Nephron (organoid): ENCODE data around the gene GH2.
"Not testable (repeated sequence)": the region's sequence is repeated elsewhere in the genome, so short reads cannot be mapped to it uniquely, and the experiment has no call there.

Experiments used
- H3K27ac Mint-ChIP-seq, 3 experiments: 2 replicates each; pipeline ENCODE4 v1.8.0; 2020; ENCODE audit warnings: mixed read lengths in 3 of 3, mild to moderate bottlenecking in 2 of 3, moderate library complexity in 1 of 3
- H3K27me3 Mint-ChIP-seq: 2 replicates; pipeline ENCODE4 v1.8.0; 2021; ENCODE audit warnings: low read depth, mild to moderate bottlenecking, moderate library complexity, mixed read lengths
- H3K36me3 Mint-ChIP-seq: 2 replicates; pipeline ENCODE4 v1.8.0; 2020; ENCODE audit warnings: low read depth, mixed read lengths
- H3K4me1 Mint-ChIP-seq: 2 replicates; pipeline ENCODE4 v1.8.0; 2020; ENCODE audit warnings: mixed read lengths
- H3K4me3 Mint-ChIP-seq, 3 experiments: 2 replicates each; pipeline ENCODE4 v1.8.0; 2020; ENCODE audit warnings: mild to moderate bottlenecking in 3 of 3, mixed read lengths in 3 of 3, moderate library complexity in 2 of 3
- H3K9me3 Mint-ChIP-seq: 2 replicates; pipeline ENCODE4 v1.8.0; 2020; ENCODE audit warnings: mixed read lengths
- TF ChIP-seq, protein P1 (sequence below), 3 experiments: fragments of 200-600 bp; sonication (generic); IDR thresholded peaks; one replicate each; pipeline ENCODE4 v1.5.0; 2021; ENCODE audit warnings: antibody characterized with exemption in 3 of 3; ENCODE audit not compliant: unreplicated experiment in 3 of 3

GH2 gene

DNA sequence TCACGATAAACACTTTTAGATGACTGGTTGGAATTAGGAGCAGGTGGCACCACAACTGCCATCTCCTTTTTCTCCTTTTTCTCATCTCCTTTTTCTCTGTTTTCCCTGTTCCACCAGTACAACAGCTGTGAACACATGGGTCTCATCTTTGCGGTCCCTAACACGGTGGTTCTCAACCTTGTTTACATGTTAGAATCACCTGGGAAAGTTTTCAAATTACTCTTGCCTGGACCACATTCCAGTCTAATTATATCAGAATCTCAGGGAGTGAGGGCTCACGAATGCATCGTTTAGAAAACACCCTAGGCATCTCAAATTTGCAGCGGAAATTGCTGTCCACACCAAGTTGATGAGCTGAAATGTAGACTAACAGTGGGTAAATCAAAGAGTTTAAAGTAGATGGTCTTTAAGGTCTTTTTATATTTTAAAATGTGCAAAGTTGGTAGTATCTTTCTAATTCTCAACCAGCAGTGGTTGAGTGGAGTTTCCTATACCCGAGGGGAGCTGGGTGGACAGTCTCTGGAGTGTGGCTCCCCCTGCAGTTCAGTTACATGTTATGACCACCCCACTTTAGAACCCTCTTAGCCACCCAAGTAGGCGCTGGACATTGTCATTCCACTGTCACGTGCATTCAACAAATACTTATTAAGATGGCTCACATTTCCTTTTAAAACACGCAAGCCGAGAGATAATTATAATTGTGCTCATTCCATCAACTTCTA lies 10.7 kb upstream of the GH2 start:
- not testable (repeated sequence) for H3K4me1 Mint-ChIP-seq, H3K4me3 Mint-ChIP-seq, H3K27ac Mint-ChIP-seq, H3K36me3 Mint-ChIP-seq, H3K27me3 Mint-ChIP-seq, H3K9me3 Mint-ChIP-seq
- TF ChIP-seq, protein P1, sequence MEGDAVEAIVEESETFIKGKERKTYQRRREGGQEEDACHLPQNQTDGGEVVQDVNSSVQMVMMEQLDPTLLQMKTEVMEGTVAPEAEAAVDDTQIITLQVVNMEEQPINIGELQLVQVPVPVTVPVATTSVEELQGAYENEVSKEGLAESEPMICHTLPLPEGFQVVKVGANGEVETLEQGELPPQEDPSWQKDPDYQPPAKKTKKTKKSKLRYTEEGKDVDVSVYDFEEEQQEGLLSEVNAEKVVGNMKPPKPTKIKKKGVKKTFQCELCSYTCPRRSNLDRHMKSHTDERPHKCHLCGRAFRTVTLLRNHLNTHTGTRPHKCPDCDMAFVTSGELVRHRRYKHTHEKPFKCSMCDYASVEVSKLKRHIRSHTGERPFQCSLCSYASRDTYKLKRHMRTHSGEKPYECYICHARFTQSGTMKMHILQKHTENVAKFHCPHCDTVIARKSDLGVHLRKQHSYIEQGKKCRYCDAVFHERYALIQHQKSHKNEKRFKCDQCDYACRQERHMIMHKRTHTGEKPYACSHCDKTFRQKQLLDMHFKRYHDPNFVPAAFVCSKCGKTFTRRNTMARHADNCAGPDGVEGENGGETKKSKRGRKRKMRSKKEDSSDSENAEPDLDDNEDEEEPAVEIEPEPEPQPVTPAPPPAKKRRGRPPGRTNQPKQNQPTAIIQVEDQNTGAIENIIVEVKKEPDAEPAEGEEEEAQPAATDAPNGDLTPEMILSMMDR (IDR thresholded peaks at IDR 0.05; ENCODE audit: unreplicated experiment in 3 of 3) = peak in 2 of 3 experiments; percentile 7 to 14

DNA sequence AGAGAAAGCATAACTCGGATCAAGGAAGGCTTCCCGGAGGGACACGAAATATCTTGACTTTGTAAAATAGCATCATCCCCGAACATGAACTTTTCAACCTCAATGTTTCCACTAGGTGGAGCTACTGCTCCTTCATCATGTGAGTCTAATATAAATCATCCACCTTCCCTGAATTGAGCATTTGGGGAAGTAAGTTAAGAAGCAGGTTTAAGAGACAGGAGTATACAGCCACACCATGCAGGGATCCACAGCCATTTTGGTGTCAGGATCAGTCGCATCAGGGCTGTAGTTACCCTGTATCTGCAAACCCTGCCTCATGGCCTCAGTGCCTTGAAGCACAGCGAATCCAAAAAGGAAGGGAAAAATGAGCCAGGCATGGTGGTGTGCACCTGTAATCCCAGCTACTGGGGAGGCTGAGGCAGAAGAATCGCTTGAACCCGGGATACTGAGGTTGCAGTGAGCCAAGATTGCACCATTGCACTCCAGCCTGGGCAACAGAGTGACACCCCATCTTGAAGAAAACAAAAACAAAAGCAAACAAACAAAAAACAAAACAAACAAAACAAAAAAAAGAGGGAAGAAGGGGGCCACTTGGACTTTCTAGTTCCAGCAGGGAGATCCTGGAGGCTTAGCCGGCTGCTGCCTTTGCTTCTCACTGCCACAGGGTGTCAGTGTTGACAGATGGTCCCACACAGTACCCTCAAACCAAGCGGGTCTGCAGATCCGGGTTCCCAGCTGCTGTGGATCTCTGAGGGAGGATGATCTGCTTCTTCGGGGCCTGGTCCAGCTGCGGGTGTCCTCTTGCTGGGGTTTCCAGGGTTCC lies 7.5 kb upstream of the GH2 start:
- TF ChIP-seq, protein P1 (IDR thresholded peaks at IDR 0.05; ENCODE audit: unreplicated experiment in 3 of 3) = peak; percentile 37 to 48 (median 46)
- H3K9me3 Mint-ChIP-seq, H3K27me3 Mint-ChIP-seq, H3K36me3 Mint-ChIP-seq, H3K27ac Mint-ChIP-seq, H3K4me1 Mint-ChIP-seq, H3K4me3 Mint-ChIP-seq: not testable (repeated sequence)

DNA sequence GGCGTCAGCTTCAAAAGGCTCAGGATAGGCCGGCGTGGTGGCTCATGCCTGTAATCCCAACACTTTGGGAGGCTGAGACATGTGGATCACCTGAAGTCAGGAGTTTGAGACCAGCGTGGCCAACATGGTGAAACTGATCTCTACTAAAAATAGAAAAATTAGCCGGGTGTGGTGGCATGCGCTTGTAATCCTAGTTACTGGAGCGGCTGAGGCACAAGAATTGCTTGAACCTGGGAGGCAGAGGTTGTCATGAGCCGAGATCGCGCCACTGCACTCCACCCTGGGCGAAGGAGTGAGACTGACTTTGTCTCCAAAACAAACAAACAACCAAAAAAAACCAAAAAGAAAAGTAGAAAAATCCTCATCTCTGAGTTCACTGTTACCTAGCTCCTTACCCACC lies 3.4 kb upstream of the GH2 start:
- not testable (repeated sequence) for H3K27me3 Mint-ChIP-seq, H3K36me3 Mint-ChIP-seq, H3K9me3 Mint-ChIP-seq, H3K4me3 Mint-ChIP-seq, H3K4me1 Mint-ChIP-seq, H3K27ac Mint-ChIP-seq

DNA sequence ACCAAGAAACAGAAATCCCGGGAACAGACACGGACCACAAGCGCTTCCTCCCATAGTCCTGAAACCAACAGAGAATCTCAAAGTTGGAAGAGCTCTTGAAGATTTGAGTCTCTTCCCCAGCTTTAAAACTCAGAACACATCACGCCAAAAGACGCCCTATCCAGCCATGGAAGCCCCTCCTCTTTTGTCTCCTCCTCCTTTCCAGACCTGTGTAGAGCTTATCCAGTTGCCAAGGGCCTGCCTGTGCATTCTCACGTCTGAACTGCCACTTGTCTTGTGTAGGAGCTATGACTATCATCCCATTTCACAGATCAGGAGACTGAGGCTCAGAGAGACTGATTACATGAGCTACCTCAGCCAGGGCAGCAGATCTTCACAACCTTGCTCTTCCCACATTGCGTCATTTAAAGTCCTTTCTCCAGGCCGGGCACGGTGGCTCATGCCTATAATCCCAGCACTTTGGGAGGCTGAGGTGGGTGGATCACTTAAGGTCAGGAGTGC lies 932 bp upstream of the GH2 start:
- H3K4me3 Mint-ChIP-seq, H3K36me3 Mint-ChIP-seq, H3K9me3 Mint-ChIP-seq, H3K27ac Mint-ChIP-seq, H3K4me1 Mint-ChIP-seq: not testable (repeated sequence)
- H3K27me3 Mint-ChIP-seq = peaks cover 16% of the 10 kb centered on the region

GRCh38 chr17:63881337-63881736 lies 407 bp downstream of the GH2 start:
- H3K4me3 Mint-ChIP-seq, H3K9me3 Mint-ChIP-seq, H3K36me3 Mint-ChIP-seq, H3K4me1 Mint-ChIP-seq, H3K27ac Mint-ChIP-seq: not testable (repeated sequence)
- peaks cover 20% of the 10 kb centered on the region for H3K27me3 Mint-ChIP-seq

DNA sequence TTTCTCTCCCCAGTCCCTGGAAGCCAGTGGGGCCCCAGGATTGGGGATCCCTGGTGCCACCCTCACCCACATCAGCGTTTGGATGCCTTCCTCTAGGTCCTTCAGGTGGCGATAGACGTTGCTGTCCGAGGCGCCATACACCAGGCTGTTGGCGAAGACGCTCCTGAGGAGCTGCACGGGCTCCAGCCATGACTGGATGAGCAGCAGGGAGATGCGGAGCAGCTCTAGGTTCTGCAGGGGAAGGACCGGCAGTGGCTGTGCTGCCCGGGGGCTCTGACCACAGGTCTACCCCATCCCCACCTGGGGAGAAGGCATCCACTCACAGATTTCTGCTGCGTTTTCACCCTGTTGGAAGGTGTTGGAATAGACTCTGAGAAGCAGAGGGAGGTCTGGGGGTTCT lies 1.0 kb downstream of the GH2 start:
- H3K27ac Mint-ChIP-seq = no peak overlapping the region
- TF ChIP-seq, protein P1 (IDR thresholded peaks at IDR 0.05; ENCODE audit: unreplicated experiment in 3 of 3) = no peak
- no peak overlapping the region for H3K4me3 Mint-ChIP-seq
- no peaks in the 10 kb centered on the region for H3K4me1 Mint-ChIP-seq
- no peaks in the 10 kb centered on the region for H3K9me3 Mint-ChIP-seq
- H3K36me3 Mint-ChIP-seq = no peaks in the 10 kb centered on the region
- H3K27me3 Mint-ChIP-seq = peaks cover 24% of the 10 kb centered on the region

DNA sequence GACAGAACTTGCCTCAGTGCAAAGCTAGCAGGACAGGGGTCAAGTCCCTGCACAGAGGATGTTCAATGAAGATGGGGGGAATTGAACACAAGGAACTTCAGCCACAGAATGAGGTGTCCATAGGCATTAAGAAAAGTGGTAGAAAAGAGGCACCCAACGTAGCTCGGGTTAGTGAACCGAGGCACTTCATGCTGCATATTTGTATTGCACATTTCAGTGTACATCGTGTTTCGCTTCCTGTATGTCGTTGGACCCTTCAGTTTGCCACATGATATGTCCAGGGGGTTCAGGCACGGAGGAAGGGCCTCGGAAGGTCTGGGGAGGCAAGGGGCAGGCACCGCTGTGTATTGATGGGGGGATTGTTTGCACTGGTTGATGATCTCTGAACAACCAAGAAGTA lies 3.3 kb downstream of the GH2 start:
- H3K4me1 Mint-ChIP-seq = not testable (repeated sequence)

GRCh38 chr17:63874693-63875092 lies 7.1 kb downstream of the GH2 start:
- H3K4me1 Mint-ChIP-seq, H3K9me3 Mint-ChIP-seq, H3K4me3 Mint-ChIP-seq, H3K27ac Mint-ChIP-seq, H3K36me3 Mint-ChIP-seq: not testable (repeated sequence)
- peaks cover 16% of the 10 kb centered on the region for H3K27me3 Mint-ChIP-seq

More for the DNA sequence above, 3.3 kb downstream of the GH2 start:
- not testable (repeated sequence) for H3K27ac Mint-ChIP-seq, H3K9me3 Mint-ChIP-seq, H3K36me3 Mint-ChIP-seq, H3K4me3 Mint-ChIP-seq
- H3K27me3 Mint-ChIP-seq = peaks cover 16% of the 10 kb centered on the region

- H3K4me1 Mint-ChIP-seq, H3K36me3 Mint-ChIP-seq, H3K9me3 Mint-ChIP-seq: not testable (repeated sequence)
These were observed 7.6 kb downstream of the GH2 start for GRCh38 chr17:63874061-63874626.

DNA sequence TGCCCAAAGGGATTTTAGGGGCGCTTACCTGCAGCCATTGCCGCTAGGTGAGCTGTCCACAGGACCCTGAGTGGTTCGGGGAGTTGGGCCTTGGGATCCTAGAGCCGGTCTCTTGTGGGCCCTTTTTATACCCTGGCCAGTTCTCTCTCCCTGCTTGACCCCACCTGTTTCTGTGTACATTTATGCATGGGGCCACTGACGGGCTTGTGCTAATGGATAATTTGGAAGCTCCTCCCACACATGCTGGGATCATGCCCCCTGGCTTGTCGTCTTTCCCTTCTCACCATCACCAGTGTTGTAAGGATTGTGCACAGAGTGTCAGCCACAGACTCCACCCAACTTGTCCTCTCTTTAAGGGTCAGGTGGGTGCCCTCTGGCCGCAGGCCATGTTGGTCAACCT lies 8.2 kb downstream of the GH2 start, which contains the start of gene CSH2:
Gene CSH2 (minus strand): TSS at position 101 of the 400 bp plus-strand sequence. CDS start 63 bp downstream, at position 38.
- H3K36me3 Mint-ChIP-seq, H3K4me3 Mint-ChIP-seq, H3K4me1 Mint-ChIP-seq, H3K9me3 Mint-ChIP-seq, H3K27ac Mint-ChIP-seq: not testable (repeated sequence)
- H3K27me3 Mint-ChIP-seq = peaks cover 12% of the 10 kb centered on the region

More at GRCh38 chr17:63874061-63874626, 7.6 kb downstream of the GH2 start:
- not testable (repeated sequence) for H3K4me3 Mint-ChIP-seq, H3K27ac Mint-ChIP-seq
- peaks cover 16% of the 10 kb centered on the region for H3K27me3 Mint-ChIP-seq

DNA sequence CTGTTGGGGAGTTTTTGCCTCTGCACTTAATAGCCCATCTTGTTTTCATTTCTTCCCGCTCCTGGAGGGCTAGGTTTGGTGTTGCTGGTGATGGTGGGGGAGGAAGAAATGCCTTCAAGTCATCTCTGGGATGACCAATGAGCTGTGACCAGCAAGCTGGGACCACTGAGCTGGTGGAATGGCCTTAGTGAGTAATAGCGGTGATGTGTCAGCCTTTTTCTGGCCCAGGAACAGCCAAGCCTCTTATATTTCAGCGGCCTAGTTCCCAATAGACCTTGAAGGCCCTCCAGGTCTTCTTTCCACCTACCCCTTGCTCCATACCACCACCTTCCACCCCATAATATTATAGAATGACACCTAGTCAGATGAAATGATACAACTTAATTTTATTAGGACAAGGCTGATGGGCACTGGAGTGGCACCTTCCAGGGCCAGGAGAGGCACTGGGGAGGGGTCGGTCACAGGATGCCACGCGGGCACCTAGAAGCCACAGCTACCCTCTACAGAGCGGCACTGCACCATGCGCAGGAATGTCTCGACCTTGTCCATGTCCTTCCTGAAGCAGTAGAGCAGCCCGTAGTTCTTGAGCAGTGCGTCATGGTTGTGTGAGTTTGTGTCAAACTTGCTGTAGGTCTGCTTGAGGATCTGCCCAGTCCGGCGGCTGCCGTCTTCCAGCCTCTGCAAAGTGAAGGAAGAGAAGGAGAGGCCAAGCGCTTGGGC lies 9.9 kb downstream of the GH2 start:
- not testable (repeated sequence) for H3K9me3 Mint-ChIP-seq, H3K4me3 Mint-ChIP-seq, H3K27me3 Mint-ChIP-seq, H3K4me1 Mint-ChIP-seq, H3K27ac Mint-ChIP-seq, H3K36me3 Mint-ChIP-seq
